ENCODE measurements around the gene PRDM4.
A peak's percentile ranks its signal among the peaks of the same experiment; 100 is the strongest.
"Not testable (repeated sequence)": the region's sequence is repeated elsewhere in the genome, so short reads cannot be mapped to it uniquely, and the experiment has no call there.

PRDM4 gene

DNA sequence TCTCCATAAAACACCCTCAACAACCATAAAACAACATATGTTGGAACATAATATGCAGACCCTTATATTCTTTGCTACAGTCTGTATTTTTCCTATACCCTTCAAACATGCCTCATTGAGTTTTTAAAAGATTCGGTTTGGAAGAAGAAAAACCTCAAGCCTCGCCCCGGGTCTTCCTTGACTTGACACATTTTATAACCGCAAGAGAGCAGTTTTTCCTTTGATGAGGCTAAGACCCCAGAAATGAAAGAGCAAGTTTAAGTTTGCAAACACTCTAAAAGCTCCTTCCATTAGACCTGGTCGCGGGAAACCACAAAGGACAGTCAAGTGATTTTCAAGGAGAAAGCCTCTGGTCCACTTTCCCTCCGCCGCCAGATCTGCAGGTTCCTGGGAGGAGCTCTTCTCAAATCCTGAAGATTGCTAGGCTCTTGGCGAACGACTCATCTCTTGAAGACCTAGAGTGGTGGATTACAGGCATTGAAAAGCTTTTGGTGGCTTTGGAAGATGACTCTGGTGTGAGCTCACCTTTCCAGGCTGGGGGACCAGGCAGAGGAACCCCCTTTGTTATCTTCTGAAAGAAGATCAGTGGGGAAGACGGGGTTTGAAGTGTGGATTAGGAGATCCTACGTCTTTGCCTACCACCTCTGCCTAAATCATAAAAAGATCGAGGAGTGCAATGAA is 13.6 kb upstream of the PRDM4 start, which contains the start of gene ASCL4:
ASCL4 (plus strand) TSS at position 356 of the 681 bp plus-strand sequence. CDS start 515 bp downstream, outside the sequence.
- no peak for DNase-seq

DNA sequence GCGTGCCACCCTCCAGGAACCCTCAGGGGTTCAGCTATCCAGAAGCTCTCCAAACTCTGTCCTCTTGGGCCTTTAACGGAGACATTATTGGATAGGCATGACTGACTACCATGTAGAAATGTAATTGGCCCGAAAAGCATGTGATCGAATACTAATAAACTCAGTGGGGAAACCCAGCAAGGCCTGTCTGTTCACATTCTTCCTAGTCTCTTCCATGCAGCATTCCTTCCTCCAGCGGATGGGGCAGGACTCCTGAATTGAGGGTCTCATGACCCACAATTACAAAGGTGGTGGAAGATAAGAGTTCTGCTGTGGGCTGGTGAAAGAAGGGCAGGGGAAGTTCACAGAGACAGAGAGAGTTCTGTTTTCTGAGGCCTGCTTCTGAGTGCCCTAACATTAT is 6.5 kb upstream of the PRDM4 start:
- DNase-seq: no peak

DNA sequence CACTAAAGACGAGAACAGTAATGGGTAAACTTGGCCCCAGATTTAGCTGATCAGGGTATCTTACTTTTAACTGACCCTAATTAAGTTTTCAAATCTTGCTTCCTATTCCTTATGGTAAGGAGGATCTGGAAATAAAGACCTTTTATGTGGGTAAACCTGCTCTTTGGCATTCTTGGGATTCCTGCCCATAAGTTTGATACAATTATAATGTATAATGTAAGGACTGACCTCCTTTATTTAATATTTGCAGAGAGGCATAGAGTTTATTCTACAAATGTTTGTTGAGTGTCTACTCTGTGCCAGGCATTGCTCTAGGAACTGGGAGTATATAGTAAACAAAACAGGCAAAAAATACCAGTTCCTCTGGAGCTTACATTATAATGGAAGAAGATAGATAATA is 4.4 kb upstream of the PRDM4 start:
- no peak for DNase-seq

DNA sequence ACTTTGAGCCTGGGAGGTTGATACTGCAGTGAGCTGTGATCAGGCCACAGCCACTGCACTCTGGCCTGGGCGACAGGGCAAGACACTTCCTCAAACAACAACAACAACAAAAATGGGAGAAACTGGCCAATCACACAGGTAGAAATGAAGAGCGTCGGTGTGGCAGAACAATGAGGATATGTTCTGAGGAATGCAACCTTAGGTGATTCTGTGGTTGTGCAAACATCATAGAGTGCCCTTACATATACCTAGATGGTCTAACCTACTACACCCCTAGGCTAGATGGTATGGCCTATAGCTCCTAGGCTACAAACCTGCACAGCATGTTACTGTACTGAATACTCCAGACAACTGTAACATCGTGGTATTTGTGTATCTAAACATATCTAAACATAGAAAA is 3.7 kb upstream of the PRDM4 start:
- DNase-seq: no peak

DNA sequence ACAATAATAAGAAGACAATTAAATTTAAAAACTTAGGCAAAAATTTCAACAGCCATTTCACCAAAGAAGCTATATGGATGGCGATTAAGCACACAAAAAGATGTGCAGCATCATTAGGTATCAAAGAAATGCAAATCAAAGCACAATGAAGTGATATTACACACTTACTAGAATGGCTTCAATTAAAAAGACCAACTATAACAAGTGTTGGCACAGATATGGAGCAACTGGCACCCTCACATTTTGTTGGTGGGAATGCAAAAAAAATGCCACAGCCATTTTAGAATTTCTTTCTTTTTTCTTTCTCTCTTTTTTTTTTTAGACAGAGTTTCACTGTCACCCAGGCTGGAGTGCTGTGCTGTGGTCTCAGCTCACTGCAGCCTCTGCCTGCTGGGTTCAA is 1.9 kb upstream of the PRDM4 start:
- no peak for DNase-seq

DNA sequence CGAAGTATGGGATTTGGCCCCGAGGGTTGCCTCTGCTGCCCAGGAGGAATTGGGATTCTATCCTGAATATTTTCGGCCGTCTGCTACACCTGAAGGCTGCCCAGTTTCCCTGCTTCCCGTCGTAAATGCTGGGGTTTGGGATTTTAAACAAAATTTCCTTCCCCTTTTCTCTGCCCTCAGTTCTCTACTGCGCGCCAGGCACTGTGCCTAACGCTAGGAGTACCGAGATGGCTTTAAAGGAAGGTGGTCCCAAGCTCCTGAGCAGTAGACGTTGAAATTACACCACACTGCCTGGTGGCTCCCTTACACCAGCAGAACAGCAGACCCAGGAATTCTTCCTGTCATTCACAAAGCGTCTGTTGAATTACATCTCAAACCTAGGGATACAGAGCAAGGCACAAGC is 566 bp upstream of the PRDM4 start:
- no peak for DNase-seq

DNA sequence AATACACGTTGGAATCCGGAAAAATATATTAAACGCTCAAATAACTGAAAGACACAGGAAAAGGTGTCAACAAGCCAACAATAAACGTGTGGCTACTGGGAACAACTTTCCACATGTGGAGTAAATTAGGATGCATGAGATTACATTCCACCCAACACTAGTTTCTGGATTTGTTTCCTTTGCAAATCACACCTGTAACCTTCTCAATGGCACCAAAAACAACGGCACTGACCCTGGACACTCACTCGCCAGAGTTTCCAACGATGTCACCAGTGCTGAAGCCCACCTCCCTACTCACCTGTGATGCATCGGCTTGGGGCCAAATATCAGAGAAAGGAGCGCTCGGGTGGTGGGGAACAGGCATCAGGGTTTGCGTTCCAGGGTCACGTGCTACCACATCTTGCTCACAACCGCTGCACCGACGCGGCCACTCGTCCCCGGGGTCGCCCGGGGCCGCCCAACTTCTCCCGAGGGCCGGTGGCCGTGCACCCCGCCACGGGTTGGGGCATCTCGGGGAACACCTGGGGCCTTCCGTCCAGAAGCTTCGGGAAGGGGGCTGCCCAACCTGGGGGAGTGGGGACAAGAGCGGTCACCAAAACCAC is 629 bp downstream of the PRDM4 start:
- DNase-seq: peak; percentile 11

DNA sequence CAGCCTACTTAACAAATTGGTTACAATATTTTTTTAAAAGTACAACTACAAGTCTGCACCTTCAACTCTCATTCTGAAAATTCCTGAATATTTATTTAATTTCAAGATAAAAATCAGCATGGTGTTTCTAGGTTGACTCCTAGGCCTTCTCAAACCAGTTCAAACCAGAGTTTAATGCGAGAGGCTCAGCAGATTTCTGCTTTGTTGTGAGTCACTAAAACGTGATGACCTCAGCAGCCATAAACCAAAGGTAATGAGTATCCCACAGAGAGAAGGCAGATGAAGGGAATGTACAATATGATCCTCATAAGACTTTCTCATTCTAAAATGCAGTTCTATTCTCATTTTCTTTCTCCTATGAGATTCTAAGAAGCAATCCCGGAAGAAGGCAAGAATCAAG is 1.5 kb downstream of the PRDM4 start:
- DNase-seq: no peak

DNA sequence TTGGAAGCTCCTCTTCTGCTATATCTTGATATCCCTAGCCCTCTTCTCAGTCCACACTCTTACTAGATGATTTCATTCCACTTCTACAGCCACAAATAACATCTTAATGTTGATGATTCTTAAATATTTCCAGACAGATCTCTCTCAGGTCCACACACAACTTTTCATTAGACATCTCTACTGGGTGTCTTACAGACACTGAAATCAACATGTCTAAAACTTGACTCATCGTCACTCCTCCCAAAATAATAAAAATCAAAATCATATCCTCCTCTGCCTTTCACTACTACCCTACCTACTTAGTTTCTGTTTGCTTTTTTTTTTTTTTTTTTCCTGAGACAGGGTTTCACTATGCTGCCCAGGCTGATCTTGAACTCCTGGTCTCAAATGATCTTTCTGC is 11.9 kb downstream of the PRDM4 start:
- DNase-seq: no peak

DNA sequence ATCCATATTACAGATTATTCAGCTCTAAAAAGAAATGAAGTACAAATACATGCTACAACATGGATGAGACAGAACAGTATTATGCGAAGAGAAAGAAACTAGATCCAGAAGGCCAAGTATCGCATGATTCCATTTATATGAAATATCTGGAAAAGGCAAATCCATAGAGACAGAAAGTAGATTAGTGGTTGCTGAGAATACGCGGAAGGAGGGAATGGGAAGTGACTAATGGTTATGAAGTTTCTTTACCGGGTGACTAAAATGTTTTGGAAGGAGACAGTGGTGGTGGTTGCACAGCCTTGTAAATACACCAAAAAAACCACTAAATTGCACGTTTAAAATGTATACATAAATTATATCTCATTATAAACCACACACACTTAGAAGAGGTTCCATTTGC is 12.5 kb downstream of the PRDM4 start:
- DNase-seq: no peak

DNA sequence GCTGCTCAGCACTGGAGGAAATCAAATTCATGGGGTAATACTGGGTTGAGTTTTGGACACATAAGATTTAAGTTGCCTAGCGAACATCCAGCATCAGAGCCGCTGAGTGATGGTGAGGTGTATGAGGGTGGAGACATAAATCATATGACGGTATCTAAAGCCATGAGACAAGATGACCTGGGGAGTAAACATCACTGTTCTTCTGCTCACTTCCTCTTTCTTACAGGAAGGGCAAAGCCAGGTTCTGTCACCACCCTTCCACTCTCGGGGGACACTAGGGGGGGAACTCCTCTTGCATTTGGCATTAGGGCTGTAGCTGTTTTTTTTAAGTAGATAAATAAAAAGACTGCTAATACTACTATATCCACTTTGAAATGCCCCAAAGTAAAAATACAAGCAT is 24.0 kb downstream of the PRDM4 start:
- DNase-seq: no peak

DNA sequence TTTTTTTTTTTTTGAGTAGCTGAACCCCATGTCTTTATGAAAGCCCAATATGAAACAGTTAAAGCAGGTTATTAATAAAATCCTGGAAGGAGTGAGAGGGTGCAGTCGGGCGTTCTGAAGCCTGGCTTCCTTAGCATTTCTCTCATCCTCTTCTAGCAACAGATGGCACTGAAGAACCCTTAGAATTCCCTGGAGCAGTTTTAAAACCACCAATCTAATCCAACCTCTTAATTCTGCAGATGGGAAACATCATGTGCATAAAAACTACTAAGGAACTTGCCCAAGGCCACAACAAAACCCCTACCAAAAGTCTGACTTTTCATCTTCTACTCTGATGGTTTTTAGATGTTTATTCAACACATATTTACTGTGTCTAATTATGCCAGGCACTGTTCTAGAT is 25.2 kb downstream of the PRDM4 start:
- DNase-seq: no peak

DNA sequence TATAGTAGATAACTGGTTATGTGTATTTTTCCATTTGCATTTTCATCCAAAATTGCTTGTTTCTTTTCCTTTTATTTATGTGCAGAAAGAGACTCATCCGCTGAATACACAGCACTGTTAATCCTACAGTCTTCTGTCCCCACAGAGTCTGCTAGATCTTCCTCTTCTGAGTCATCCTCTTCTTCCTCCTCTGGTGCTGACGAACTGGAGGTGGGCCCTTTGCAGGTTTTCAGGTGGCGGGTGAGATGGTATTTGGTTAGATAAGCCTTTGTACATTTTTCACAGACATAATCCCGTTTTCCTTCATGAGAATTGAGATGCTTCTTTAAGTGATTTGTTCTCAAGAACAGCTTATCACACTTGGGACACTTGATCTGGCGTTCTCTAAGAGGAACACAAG is 26.8 kb downstream of the PRDM4 start:
- DNase-seq: no peak

DNA sequence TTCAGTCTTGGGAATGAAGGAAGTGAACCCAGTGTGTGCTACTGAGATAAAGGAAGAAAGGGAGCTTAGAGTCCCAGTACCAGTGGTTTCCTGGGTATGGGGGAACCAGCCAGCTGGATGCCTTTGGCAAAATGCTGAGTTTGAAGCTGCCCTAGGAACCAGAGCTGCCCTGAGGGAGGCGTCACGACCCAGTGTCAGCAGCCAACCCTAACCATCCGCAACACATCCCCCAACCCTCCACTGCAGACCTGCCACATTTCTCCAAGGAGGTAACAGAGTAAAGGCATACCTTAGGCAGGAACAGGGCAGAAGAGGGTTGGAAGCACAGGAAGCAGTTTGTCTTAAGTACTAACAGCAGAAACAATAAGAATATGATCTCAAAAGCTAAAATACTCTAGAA is 28.6 kb downstream of the PRDM4 start:
- DNase-seq: no peak

DNA sequence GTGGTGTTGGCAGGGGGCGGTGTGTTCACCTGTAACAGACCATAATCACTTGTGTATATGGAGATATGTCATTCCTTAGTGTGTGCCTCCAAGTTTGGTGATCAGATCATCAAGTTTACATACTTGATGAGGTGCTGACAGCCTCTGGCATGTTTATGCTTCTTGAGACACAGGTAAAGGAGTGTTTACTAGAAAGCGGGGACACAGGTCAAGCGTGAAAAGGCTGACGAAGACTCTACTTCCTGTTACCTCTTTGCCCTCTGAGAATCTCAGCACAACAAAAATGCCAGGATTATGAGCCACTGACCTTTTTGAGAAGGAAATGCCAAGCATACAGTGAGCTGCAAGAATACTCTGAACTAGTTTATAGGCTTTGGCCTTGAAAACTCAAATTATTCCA is 29.6 kb downstream of the PRDM4 start:
- DNase-seq: no peak

DNA sequence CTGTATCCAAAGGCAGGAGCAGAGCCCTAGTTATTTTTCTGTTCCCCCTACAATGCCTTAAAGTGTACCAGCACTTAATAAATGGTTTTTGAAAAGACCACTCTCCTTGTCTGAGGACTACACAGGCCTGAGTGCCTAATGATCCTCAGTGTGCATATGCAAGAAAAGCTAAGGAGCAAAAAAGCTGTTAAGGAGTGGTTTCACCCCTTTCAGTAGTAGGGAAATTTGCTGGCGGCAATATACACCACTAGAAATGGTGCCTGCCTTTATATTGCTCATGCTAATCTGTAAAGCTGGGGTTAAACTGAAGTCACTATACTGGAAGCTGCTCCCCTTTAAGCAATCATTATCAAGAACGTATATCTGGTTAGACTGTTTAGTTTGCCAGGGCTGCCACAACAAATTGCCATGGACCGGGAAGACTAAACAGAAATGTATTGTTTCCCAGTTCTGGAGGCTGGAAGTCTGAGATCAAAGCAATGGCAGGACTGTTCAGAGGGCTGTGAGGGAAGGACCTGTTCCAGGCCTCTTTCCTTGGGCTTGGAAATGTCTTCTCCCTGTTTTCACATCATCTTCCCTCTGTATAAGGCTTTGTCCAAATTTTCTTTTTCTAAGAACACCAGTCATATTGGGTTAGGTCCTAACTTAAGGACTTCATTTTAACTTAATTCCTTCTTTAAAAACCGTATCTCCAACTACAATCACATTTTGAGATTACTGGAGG is 30.2 kb downstream of the PRDM4 start:
- no peak for DNase-seq

DNA sequence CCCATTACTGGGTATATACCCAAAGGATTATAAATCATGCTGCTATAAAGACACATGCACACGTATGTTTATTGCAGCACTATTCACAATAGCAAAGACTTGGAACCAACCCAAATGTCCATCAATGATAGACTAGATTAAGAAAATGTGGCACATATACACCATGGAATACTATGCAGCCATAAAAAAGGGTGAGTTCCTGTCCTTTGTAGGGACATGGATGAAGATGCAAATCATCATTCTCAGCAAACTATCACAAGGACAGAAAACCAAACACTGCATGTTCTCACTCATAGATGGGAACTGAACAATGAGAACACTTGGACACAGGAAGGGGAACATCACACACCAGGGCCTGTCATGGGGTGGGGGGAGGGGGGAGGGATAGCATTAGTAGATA is 33.2 kb downstream of the PRDM4 start:
- not testable (repeated sequence) for DNase-seq

DNA sequence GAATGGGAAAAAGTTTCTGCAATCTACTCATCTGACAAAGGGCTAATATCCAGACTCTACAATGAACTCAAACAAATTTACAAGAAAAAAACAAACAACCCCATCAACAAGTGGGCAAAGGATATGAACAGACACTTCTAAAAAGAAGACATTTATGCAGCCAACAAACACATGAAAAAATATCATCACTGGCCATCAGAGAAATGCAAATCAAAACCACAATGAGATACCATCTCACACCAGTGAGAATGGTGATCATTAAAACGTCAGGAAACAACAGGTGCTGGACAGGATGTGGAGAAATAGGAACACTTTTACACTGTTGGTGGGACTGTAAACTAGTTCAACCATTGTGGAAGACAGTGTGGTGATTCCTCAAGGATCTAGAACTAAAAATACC is 33.6 kb downstream of the PRDM4 start:
- DNase-seq: not testable (repeated sequence)

DNA sequence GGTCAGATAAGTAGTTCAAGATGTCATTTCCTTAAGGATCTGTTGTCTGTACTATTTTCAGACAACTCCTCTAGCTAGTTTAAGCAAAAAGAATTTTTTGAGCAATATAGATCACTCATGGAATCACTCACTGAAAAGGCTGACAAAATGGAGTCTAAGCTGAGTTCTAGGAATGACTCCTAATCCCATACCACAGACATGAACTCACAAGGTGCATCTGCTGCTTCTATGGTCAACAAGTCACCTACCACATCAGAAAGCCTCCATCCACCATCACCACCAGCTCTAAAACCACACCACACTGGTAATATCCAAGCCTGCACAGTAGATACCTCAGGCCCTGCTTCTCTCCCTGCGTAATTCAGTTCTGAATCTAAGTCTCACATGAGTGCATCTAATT is 42.3 kb downstream of the PRDM4 start:
- no peak for DNase-seq

DNA sequence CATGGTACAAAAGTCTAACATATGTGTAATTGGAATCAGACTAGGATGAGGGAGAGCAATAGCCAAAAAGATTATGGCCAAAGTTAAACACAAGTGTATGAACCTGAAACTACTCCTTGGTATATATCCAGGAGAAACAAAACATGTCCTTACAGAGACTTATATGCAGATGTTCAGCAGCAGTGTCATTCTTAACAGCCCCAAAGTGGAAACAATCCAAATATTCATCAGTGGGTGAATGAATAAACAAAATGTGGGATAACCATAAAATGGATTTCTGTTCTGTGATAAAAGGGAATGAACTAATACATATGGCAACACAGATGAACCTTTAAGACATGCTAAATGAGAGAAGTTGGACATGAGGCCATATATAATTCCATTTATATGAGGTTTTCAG is 45.2 kb downstream of the PRDM4 start:
- no peak for DNase-seq

DNA sequence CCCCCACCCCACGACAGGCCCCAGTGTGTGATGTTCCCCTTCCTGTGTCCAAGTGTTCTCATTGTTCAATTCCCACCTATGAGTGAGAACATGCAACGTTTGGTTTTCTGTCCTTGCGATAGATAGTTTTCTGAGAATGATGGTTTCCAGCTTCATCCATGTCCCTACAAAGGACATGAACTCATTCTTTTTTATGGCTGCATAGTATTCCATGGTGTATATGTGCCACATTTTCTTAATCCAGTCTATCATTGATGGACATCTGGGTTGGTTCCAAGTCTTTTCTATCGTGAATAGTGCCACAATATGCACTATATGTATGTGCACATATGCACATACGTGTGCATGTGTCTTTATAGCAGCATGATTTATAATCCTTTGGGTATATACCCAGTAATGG is 55.4 kb downstream of the PRDM4 start:
- DNase-seq: not testable (repeated sequence)

DNA sequence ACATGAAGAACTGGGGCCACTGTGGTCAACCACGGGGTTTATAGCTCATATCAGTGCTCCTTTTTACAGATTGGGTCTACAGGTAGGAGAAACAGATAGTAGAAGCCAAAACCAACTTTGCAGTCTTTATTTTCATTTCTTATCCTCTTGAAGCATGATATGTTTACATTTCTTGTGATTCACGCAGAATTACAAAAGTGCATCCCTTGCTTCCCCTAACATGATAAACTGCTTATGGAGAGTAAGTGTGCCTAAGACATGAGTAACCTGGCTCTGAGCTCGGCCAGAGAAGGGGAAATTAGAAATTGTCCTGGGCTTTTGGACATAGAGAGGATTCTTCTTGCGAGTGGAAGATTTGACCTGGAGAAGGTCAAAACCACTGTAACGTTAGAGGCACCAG is 56.9 kb downstream of the PRDM4 start:
- DNase-seq: no peak

DNA sequence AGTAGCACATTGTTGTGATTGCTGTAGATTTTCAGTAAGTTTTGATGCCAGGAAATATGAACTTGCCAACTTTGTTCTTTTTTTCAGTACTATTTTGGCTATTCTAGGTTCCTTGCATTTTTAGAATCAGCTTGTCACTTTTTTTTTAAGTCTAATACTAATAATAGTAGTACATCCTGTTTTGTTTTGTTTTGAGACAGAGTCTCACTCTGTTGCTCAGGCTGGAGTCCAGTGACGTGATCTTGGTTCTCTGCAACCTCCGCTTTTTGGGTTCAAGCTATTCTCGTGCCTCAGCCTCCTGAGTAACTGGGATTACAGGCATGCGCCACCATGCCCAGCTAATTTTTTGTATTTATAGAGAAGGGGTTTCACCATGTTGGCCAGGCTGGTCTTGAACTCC is 58.8 kb downstream of the PRDM4 start:
- DNase-seq: no peak

DNA sequence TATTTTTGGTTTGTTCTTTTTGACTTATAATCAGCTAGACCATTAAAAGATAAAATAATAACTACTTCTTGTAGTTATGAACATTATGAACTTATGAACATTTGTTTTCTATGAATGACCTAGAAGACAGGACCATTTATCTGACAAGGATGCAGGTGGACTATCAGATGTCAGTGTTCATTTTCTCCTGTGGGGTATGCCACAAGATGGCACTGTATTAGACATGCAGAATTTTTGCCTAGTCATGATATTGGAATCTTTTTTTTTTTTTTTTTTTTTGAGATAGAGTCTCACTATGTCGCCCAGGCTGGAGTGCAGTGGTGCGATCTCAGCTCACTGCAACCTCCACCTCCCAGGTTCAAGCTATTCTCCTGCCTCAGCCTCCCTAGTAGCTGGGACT is 65.2 kb downstream of the PRDM4 start:
- not testable (repeated sequence) for DNase-seq

Data from activated CD4-positive, alpha-beta T cell treated with anti-CD3 and anti-CD28 coated beads for 1 hour (primary cell).